Measurements from ENCODE around the gene ACTR1B. TPM values are rescaled to one million over a fixed set of nuclear protein-coding genes. Genes with fewer than 3 reads are reported as not detected.

Gene ACTR1B
- polyA plus RNA-seq, 3 donors, result 8.9 to 64.4 (median 9.9) TPM

DNA sequence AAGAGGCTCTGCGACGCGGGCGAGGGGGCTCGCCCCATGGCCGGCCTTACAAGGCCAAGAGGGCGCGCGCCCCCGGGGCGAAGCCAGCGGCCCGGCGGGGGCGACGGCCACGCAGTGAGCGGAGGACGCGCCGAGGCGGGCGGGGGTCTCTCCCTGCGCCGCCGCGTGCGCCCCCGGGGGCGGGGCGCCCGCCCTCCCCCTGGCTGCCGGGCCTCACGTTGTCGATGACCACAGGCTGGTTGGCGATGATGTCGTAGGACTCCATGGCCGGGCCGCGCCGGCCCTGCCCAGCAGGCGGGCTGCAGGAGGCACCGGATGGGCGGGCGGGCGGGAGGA, 250 bp downstream of the ACTR1B start:
- no peak for DNase-seq
- Histone ChIP-seq H3K27ac (ENCODE audit: low read depth in 1 of 2, low read length in 2 of 2) (peak overlapping the region; percentile 92 to 94), H3K4me2 (replicated peaks; ENCODE audit: extremely low read depth, low read length, poor library complexity, severe bottlenecking) (peak overlapping the region; percentile 93), H3K9ac (ENCODE audit: insufficient read depth, low read length, poor library complexity, severe bottlenecking) (peak overlapping the region; percentile 86), H4K20me1 (ENCODE audit: insufficient read depth, low read length) (peaks cover 11% of the 10 kb centered on the region), H3K36me3 (replicated peaks in 1 of 2; ENCODE audit: control insufficient read depth in 1 of 2, insufficient read depth in 2 of 2, low read length in 2 of 2) (peaks cover 15 to 18% of the 10 kb centered on the region in 2 donors), H3K4me1 (ENCODE audit: control insufficient read depth in 1 of 2, insufficient read depth in 2 of 2, low read length in 2 of 2) (peaks cover 20 to 23% of the 10 kb centered on the region in 2 donors), H3K4me3 (replicated peaks in 1 of 3; ENCODE audit: low read depth in 2 of 3, low read length in 3 of 3) (peak overlapping the region; percentile 63 to 84 (median 75)), H3K9me3 (replicated peaks in 1 of 2; ENCODE audit: control insufficient read depth in 1 of 2, insufficient read depth in 1 of 2, low read length in 2 of 2) (no peaks in the 10 kb centered on the region), H2AFZ (ENCODE audit: insufficient read depth, low read depth, low read length, poor library complexity, severe bottlenecking) (peak overlapping the region; percentile 73), H3K79me2 (ENCODE audit: insufficient read depth, low read length) (peaks cover 32% of the 10 kb centered on the region), H3K27me3 (ENCODE audit: control insufficient read depth in 2 of 2, insufficient read depth in 2 of 2, low read length in 2 of 2) (no peaks in the 10 kb centered on the region)
- Mint-ChIP-seq H3K4me1 (peaks cover 36% of the 10 kb centered on the region), H3K36me3 (peaks cover 14 to 21% of the 10 kb centered on the region in 2 donors), H3K27ac (peak overlapping the region in 5 of 7 donors; percentile 87 to 97 (median 95)), H3K4me3 (peak overlapping the region; percentile 87 to 93), H3K27me3 (ENCODE audit: low read depth in 3 of 3) (peaks cover 0 to 4% (median 2%) of the 10 kb centered on the region in 3 donors), H3K9me3 (peaks cover 0 to 1% (median 0%) of the 10 kb centered on the region in 7 donors)
- WGBS (ENCODE audit: insufficient coverage), result under 1% methylated on average over 46 of the region's 46 CpGs
- intact Hi-C loops (cut with micrococcal nuclease), result loop anchor here (2.0 to 10.0 kb wide), 3 partner anchors 17 to 1029 kb away; partner anchors contain the start of genes COX5B (in 1 of the 2) and KANSL3 (in 1 of the 2)
- TF ChIP-seq CTCF (IDR thresholded peaks at IDR 0.05), result no peak

DNA sequence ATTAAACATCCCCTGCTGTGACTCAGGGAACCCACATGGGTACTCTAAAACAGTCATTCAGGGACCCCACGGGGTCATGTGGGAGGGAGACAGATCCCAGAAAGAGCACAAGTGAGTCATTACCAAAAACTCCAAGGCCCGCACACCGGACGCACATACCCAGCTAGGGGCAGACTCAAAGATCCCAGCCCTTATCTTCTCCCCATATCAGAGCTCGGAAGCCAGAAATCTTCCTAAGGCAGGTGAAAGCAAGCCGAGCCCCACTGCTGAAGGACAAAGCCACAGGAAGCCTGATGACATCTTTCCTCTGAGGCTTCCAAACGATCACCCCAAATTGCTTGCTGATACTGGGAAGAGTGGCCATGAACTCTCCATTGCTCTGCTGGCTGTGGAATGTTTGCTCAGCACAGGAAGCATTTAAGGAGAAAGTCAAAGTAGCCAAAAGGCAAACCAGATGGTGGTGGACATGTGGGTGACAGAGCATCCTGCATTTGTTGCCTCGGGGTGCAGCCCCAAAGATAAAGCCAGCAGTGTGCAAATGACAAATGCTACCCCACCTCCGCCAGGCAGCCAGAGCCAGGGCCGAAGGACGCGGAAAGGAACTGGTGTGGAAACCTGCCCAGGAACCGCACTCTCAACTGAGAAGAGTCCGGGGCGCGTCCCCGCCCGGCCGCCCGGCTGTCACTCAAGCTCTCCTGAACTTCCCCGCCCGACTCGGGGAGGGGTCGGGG, 784 bp downstream of the ACTR1B start:
- Histone ChIP-seq H4K20me1 (ENCODE audit: insufficient read depth, low read length) (peaks cover 11% of the 10 kb centered on the region), H3K9ac (ENCODE audit: insufficient read depth, low read length, poor library complexity, severe bottlenecking) (peak overlapping the region; percentile 86), H3K79me2 (ENCODE audit: insufficient read depth, low read length) (peaks cover 32% of the 10 kb centered on the region), H2AFZ (ENCODE audit: insufficient read depth, low read depth, low read length, poor library complexity, severe bottlenecking) (peak overlapping the region; percentile 73), H3K4me2 (replicated peaks; ENCODE audit: extremely low read depth, low read length, poor library complexity, severe bottlenecking) (peak overlapping the region; percentile 93), H3K27ac (ENCODE audit: low read depth in 1 of 2, low read length in 2 of 2) (peak overlapping the region; percentile 92 to 94), H3K9me3 (replicated peaks in 1 of 2; ENCODE audit: control insufficient read depth in 1 of 2, insufficient read depth in 1 of 2, low read length in 2 of 2) (no peaks in the 10 kb centered on the region), H3K4me3 (replicated peaks in 1 of 3; ENCODE audit: low read depth in 2 of 3, low read length in 3 of 3) (peak overlapping the region; percentile 63 to 84 (median 75)), H3K4me1 (ENCODE audit: control insufficient read depth in 1 of 2, insufficient read depth in 2 of 2, low read length in 2 of 2) (peaks cover 20 to 23% of the 10 kb centered on the region in 2 donors), H3K36me3 (replicated peaks in 1 of 2; ENCODE audit: control insufficient read depth in 1 of 2, insufficient read depth in 2 of 2, low read length in 2 of 2) (peaks cover 20 to 23% of the 10 kb centered on the region in 2 donors), H3K27me3 (ENCODE audit: control insufficient read depth in 2 of 2, insufficient read depth in 2 of 2, low read length in 2 of 2) (no peaks in the 10 kb centered on the region)
- Mint-ChIP-seq H3K4me1 (peaks cover 36% of the 10 kb centered on the region), H3K9me3 (peaks cover 0 to 1% (median 0%) of the 10 kb centered on the region in 7 donors), H3K27me3 (ENCODE audit: low read depth in 3 of 3) (peaks cover 0 to 4% (median 2%) of the 10 kb centered on the region in 3 donors), H3K4me3 (peak overlapping the region; percentile 87 to 93), H3K36me3 (peaks cover 19 to 26% of the 10 kb centered on the region in 2 donors), H3K27ac (peak overlapping the region; percentile 87 to 97 (median 95))
- peak; percentile 81 to 98 (median 87) for DNase-seq
- WGBS (ENCODE audit: insufficient coverage), result 3% methylated on average over 23 of the region's 24 CpGs
- no peak for TF ChIP-seq CTCF (IDR thresholded peaks at IDR 0.05)
- intact Hi-C loops (cut with micrococcal nuclease), result loop anchor here (2.0 to 10.0 kb wide), 3 partner anchors 16 to 1028 kb away; partner anchors contain the start of genes COX5B (in 1 of the 2) and KANSL3 (in 1 of the 2)
